Measurements from ENCODE around the gene LRRK2.

DNA sequence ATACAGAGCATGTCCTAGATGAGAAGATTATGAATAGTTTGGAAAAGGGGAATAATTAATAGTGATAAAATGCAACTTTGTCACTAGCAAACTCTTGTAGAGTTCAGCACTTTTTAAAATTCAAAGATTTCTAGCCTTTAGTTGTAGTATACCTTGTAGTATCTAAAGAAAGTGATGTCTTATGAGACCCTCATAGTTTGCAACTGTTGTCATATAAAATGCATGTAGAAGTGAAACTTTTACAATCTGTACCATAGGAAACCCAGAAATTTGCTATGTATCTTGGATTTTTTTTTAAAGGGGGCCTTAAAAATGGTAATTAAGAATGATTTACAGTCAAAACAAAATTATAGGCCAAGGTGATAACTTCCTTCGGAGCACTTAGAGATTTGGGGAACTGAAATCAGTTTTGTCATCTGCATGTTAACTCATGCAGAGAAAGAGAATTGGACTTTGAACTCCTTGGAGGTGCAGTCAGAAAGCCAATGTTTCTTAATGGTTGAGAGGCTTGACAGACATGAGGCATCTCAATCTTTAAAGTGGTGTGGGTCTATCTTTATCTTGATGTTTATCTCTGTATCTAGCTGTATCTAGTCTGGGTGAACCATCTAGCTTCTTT lies 1.3 kb downstream of the LRRK2 start:
- TF ChIP-seq SUZ12 (IDR thresholded peaks at IDR 0.05; ENCODE audit: extremely low read depth, insufficient read depth, insufficient read length) (no peak), YY1 (IDR thresholded peaks at IDR 0.05; ENCODE audit: insufficient read depth, insufficient read length) (no peak), ZNF274 (IDR thresholded peaks at IDR 0.05; ENCODE audit: low read depth, low read length) (no peak)

All from NT2/D1 (cell line).